ENCODE results near the gene RMP24.

Gene RMP24

GRCh38 chr18:35938158-35938557, 34.3 kb upstream of the RMP24 start:
- no peak overlapping the region for H3K27ac ChIP-seq (ENCODE audit: low read length)
- no peak for TF ChIP-seq CTCF (IDR thresholded peaks at IDR 0.05; ENCODE audit: low read length)
- TF ChIP-seq EZH2 (optimal IDR thresholded peaks at IDR 0.05; ENCODE audit: low read depth, low read length) = no peak
- TF ChIP-seq EZH2phosphoT487 (IDR thresholded peaks at IDR 0.05; ENCODE audit: low read length) = no peak
- H3K4me2 ChIP-seq (ENCODE audit: low read depth, low read length) = no peak overlapping the region
- H3F3A ChIP-seq (ENCODE audit: insufficient read depth, low read length) = no peaks in the 10 kb centered on the region
- H3K4me1 ChIP-seq (ENCODE audit: low read length) = no peaks in the 10 kb centered on the region
- no peak overlapping the region for H3K4me3 ChIP-seq (ENCODE audit: low read length)
- H3K36me3 ChIP-seq (replicated peaks; ENCODE audit: insufficient read depth, low read length) = no peaks in the 10 kb centered on the region
- no peak for DNase-seq
- no peak overlapping the region for H2AFZ ChIP-seq (ENCODE audit: low read length)
- H3K9me3 ChIP-seq (replicated peaks; ENCODE audit: insufficient read depth, low read length) = no peaks in the 10 kb centered on the region
- no peaks in the 10 kb centered on the region for H3K9me2 ChIP-seq (replicated peaks; ENCODE audit: insufficient read depth, low read length)
- H3K79me2 ChIP-seq (ENCODE audit: low read length) = no peaks in the 10 kb centered on the region
- H3K27me3 ChIP-seq (replicated peaks; ENCODE audit: insufficient read depth, low read length) = no peaks in the 10 kb centered on the region
- no peaks in the 10 kb centered on the region for H4K20me1 ChIP-seq (ENCODE audit: insufficient read depth, low read length)
- H3K9ac ChIP-seq (ENCODE audit: low read length) = no peak overlapping the region

DNA sequence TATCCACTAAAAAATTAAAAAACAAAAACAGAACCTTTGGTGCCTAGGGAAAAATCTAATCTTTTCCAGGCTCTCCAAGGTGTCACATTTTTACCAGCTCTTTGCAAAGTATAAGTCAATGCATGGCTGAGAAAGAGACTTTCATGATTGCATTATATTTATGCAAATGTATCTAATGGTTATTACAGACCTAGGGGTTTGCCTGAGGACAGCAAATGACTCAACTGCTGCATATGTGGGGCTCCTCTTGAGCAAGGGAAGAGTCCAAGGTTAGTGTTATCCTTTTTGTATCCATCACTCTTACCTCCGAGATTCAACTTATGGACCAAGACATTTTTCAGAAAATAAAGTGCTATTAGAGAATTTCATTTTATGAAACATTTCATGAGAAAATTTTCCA, 33.9 kb upstream of the RMP24 start:
- no peak overlapping the region for H2AFZ ChIP-seq (ENCODE audit: low read length)
- no peaks in the 10 kb centered on the region for H3F3A ChIP-seq (ENCODE audit: insufficient read depth, low read length)
- H3K9me3 ChIP-seq (replicated peaks; ENCODE audit: insufficient read depth, low read length) = no peaks in the 10 kb centered on the region
- no peaks in the 10 kb centered on the region for H3K79me2 ChIP-seq (ENCODE audit: low read length)
- no peak overlapping the region for H3K9ac ChIP-seq (ENCODE audit: low read length)
- H3K36me3 ChIP-seq (replicated peaks; ENCODE audit: insufficient read depth, low read length) = no peaks in the 10 kb centered on the region
- TF ChIP-seq EZH2phosphoT487 (IDR thresholded peaks at IDR 0.05; ENCODE audit: low read length) = no peak
- no peak for TF ChIP-seq EZH2 (optimal IDR thresholded peaks at IDR 0.05; ENCODE audit: low read depth, low read length)
- TF ChIP-seq CTCF (IDR thresholded peaks at IDR 0.05; ENCODE audit: low read length) = no peak
- no peak overlapping the region for H3K27ac ChIP-seq (ENCODE audit: low read length)
- no peak for DNase-seq
- H3K27me3 ChIP-seq (replicated peaks; ENCODE audit: insufficient read depth, low read length) = no peaks in the 10 kb centered on the region
- H3K4me1 ChIP-seq (ENCODE audit: low read length) = no peaks in the 10 kb centered on the region
- no peaks in the 10 kb centered on the region for H4K20me1 ChIP-seq (ENCODE audit: insufficient read depth, low read length)
- H3K9me2 ChIP-seq (replicated peaks; ENCODE audit: insufficient read depth, low read length) = no peaks in the 10 kb centered on the region
- H3K4me3 ChIP-seq (ENCODE audit: low read length) = no peak overlapping the region
- H3K4me2 ChIP-seq (ENCODE audit: low read depth, low read length) = no peak overlapping the region

DNA sequence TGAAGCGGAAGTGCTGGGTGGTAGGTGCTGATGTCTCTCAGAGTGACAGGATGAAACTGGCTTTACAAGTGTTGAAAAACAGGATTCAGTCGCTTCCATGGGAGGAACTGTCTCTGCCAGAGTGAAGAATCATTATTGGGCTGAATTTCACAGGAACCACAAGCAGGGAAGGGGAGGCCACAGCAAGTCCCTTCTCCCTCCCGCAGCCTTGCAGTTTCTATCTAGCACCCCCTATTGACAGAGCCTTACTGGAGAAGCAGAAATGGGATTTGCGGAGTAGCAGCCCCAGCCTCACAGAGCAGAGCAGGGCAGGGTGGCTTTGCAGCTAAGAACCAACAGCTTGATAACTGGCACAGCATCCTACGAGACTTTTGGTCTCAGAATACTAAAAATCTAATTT, 33.3 kb upstream of the RMP24 start:
- H2AFZ ChIP-seq (ENCODE audit: low read length) = no peak overlapping the region
- no peak overlapping the region for H3K27ac ChIP-seq (ENCODE audit: low read length)
- no peaks in the 10 kb centered on the region for H4K20me1 ChIP-seq (ENCODE audit: insufficient read depth, low read length)
- H3K36me3 ChIP-seq (replicated peaks; ENCODE audit: insufficient read depth, low read length) = no peaks in the 10 kb centered on the region
- H3K4me3 ChIP-seq (ENCODE audit: low read length) = no peak overlapping the region
- TF ChIP-seq CTCF (IDR thresholded peaks at IDR 0.05; ENCODE audit: low read length) = no peak
- no peak for TF ChIP-seq EZH2 (optimal IDR thresholded peaks at IDR 0.05; ENCODE audit: low read depth, low read length)
- no peak for TF ChIP-seq EZH2phosphoT487 (IDR thresholded peaks at IDR 0.05; ENCODE audit: low read length)
- DNase-seq = no peak
- H3K27me3 ChIP-seq (replicated peaks; ENCODE audit: insufficient read depth, low read length) = no peaks in the 10 kb centered on the region
- no peaks in the 10 kb centered on the region for H3K4me1 ChIP-seq (ENCODE audit: low read length)
- H3K9me2 ChIP-seq (replicated peaks; ENCODE audit: insufficient read depth, low read length) = no peaks in the 10 kb centered on the region
- H3K4me2 ChIP-seq (ENCODE audit: low read depth, low read length) = no peak overlapping the region
- no peak overlapping the region for H3K9ac ChIP-seq (ENCODE audit: low read length)
- H3K9me3 ChIP-seq (replicated peaks; ENCODE audit: insufficient read depth, low read length) = no peaks in the 10 kb centered on the region
- no peaks in the 10 kb centered on the region for H3K79me2 ChIP-seq (ENCODE audit: low read length)
- H3F3A ChIP-seq (ENCODE audit: insufficient read depth, low read length) = no peaks in the 10 kb centered on the region
